Panc1 (cell line): ENCODE results near the gene PHLDB1.

ENCODE experiments used
- POLR2AphosphoS5 ChIP-seq: IDR thresholded peaks from 2 replicates; pipeline ENCODE4 v1.6.1; 2012; ENCODE audit warnings: mild to moderate bottlenecking, low read depth, low read length, moderate library complexity
- REST ChIP-seq, 2 experiments: IDR thresholded peaks; 2 replicates each; pipeline ENCODE4 v1.6.1; 2011 to 2012; ENCODE audit warnings: low read depth in 2 of 2, control low read depth in 1 of 2, low read length in 1 of 2, mild to moderate bottlenecking in 1 of 2, moderate library complexity in 1 of 2; ENCODE audit not compliant: insufficient read depth in 1 of 2
- SIN3A ChIP-seq: IDR thresholded peaks from 2 replicates; pipeline ENCODE4 v1.6.1; 2012; ENCODE audit warnings: low read depth, mild to moderate bottlenecking, low read length, moderate library complexity, borderline replicate concordance; ENCODE audit not compliant: insufficient read depth
- TF ChIP-seq, protein P1 (sequence below): fragments of 450-650 bp; IDR thresholded peaks from 2 replicates; pipeline ENCODE4 v1.5.1; 2017; ENCODE audit warnings: mild to moderate bottlenecking

GRCh38 chr11:118666371-118666770 is 59.0 kb downstream of the PHLDB1 start:
- TF ChIP-seq, protein P1, sequence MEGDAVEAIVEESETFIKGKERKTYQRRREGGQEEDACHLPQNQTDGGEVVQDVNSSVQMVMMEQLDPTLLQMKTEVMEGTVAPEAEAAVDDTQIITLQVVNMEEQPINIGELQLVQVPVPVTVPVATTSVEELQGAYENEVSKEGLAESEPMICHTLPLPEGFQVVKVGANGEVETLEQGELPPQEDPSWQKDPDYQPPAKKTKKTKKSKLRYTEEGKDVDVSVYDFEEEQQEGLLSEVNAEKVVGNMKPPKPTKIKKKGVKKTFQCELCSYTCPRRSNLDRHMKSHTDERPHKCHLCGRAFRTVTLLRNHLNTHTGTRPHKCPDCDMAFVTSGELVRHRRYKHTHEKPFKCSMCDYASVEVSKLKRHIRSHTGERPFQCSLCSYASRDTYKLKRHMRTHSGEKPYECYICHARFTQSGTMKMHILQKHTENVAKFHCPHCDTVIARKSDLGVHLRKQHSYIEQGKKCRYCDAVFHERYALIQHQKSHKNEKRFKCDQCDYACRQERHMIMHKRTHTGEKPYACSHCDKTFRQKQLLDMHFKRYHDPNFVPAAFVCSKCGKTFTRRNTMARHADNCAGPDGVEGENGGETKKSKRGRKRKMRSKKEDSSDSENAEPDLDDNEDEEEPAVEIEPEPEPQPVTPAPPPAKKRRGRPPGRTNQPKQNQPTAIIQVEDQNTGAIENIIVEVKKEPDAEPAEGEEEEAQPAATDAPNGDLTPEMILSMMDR = no peak
- TF ChIP-seq REST (IDR thresholded peaks at IDR 0.05; ENCODE audit: insufficient read depth in 1 of 2, low read depth in 2 of 2, low read length in 1 of 2) (no peak), POLR2AphosphoS5 (no peak), SIN3A (no peak)
